HepG2 (cell line): Measurements from ENCODE around the gene TBCD. TPM values are rescaled to one million over a fixed set of nuclear protein-coding genes. Genes with fewer than 3 reads are reported as not detected.
A peak's percentile ranks its signal among the peaks of the same experiment; 100 is the strongest.

Experiments
- ATAC-seq: fragments of 200-7000 bp; cut with Tn5 transposase; 3 replicates; pipeline ENCODE4 v1.9.1; 2020; ENCODE audit warnings: mild to moderate bottlenecking, moderate library complexity
- BruUV-seq: library from RNA; stranded (reverse); fragments of 400-500 nt; replicated peaks from 2 replicates; lab custom pipeline; 2021; lab: Mats Ljungman, UMichigan
- CTCF ChIA-PET: fragments of 300-600 bp; formaldehyde crosslinking; extraction: SDS; loops from one replicate; lab custom pipeline; 2021; ENCODE audit warnings: low total read pairs, inconsistent platforms, low intra/inter-chr PET ratio; lab: Yijun Ruan, JAX
- POLR2A ChIA-PET: fragments of 350-600 bp; sonication (Branson Sonifier 250); formaldehyde crosslinking; loops from one replicate; lab custom pipeline; 2020; ENCODE audit warnings: antibody characterized with exemption, inconsistent platforms; lab: Yijun Ruan, JAX
- DNase-seq: peaks from one replicate; pipeline ENCODE4 v3.0.0-alpha.2; 2015; ENCODE audit warnings: low spot score
- FAIRE-seq: peaks from 3 replicates; lab custom pipeline; 2011; peaks lifted over from hg19 to GRCh38; lab: Jason Lieb, UNC
- H2AFZ ChIP-seq: one replicate; pipeline ENCODE4 v1.6.1; 2011; ENCODE audit warnings: low read length, inconsistent platforms
- H3K27ac ChIP-seq: fragments of 300-600 bp; 3 replicates; pipeline ENCODE4 v1.8.0; 2011; ENCODE audit warnings: mixed run types, mild to moderate bottlenecking, mixed read lengths, low read length, inconsistent platforms; ENCODE audit not compliant: insufficient read depth; ENCODE audit errors: extremely low read length
- H3K27me3 ChIP-seq, 2 experiments: fragments of 200-600 bp in 1 of 2; 2 replicates in 1 of 2; 3 replicates in 1 of 2; pipeline versions ENCODE4 v1.6.0 to v1.8.0; 2011; ENCODE audit warnings: low read length in 2 of 2, mild to moderate bottlenecking in 2 of 2, moderate library complexity in 2 of 2, inconsistent platforms in 1 of 2; ENCODE audit not compliant: insufficient read depth in 2 of 2, control insufficient read depth in 1 of 2
- H3K36me3 ChIP-seq, 2 experiments: fragments of 200-600 bp in 1 of 2; replicated peaks in 1 of 2; 2 replicates in 1 of 2; 3 replicates in 1 of 2; pipeline versions ENCODE4 v1.5.1 to v1.8.0; 2011; ENCODE audit warnings: low read length in 2 of 2, inconsistent platforms in 1 of 2; ENCODE audit not compliant: insufficient read depth in 2 of 2, control insufficient read depth in 1 of 2
- H3K4me1 ChIP-seq: 2 replicates; pipeline ENCODE4 v1.5.1; 2012; ENCODE audit warnings: low read length, inconsistent platforms; ENCODE audit not compliant: insufficient read depth
- H3K4me2 ChIP-seq: 2 replicates; pipeline ENCODE4 v1.6.0; 2011; ENCODE audit warnings: low read depth, low read length, inconsistent platforms
- H3K4me3 ChIP-seq, 3 experiments: fragments of 200-600 bp in 1 of 3; sonication (generic), shearing (Covaris generic) in 1 of 3; replicated peaks in 1 of 3; 2 replicates each; pipeline ENCODE4 v1.5.1; 2011 to 2016; ENCODE audit warnings: low read length in 3 of 3, inconsistent platforms in 2 of 3, low read depth in 2 of 3, mild to moderate bottlenecking in 2 of 3, control low read depth in 1 of 3, mixed read lengths in 1 of 3; ENCODE audit not compliant: insufficient read depth in 1 of 3
- H3K79me2 ChIP-seq: one replicate; pipeline ENCODE4 v1.6.1; 2011; ENCODE audit warnings: low read length, inconsistent platforms; ENCODE audit not compliant: insufficient read depth
- H3K9ac ChIP-seq: 2 replicates; pipeline ENCODE4 v1.6.0; 2011; ENCODE audit warnings: mild to moderate bottlenecking, low read depth, low read length, inconsistent platforms; ENCODE audit not compliant: insufficient read depth
- H3K9me3 ChIP-seq: 2 replicates; pipeline ENCODE4 v1.5.1; 2012; ENCODE audit warnings: mild to moderate bottlenecking, low read length
- H4K20me1 ChIP-seq: 2 replicates; pipeline ENCODE4 v1.6.0; 2011; ENCODE audit warnings: inconsistent platforms, mild to moderate bottlenecking, low read length, moderate library complexity; ENCODE audit not compliant: insufficient read depth
- ARNTL ChIP-seq: sonication (generic); formaldehyde crosslinking; IDR thresholded peaks from 2 replicates; pipeline ENCODE4 v1.4.0; 2020; ENCODE audit warnings: mild to moderate bottlenecking, missing genetic modification reagents
- HMGXB3 ChIP-seq: sonication (generic); formaldehyde crosslinking; IDR thresholded peaks from 2 replicates; pipeline ENCODE4 v1.4.0; 2020; ENCODE audit warnings: missing genetic modification reagents, borderline replicate concordance
- HNF1A ChIP-seq, 2 experiments: sonication (generic) in 1 of 2; formaldehyde crosslinking in 1 of 2; IDR thresholded peaks; 2 replicates each; pipeline versions ENCODE4 v1.4.0 to v1.6.1; 2016 to 2020; ENCODE audit warnings: borderline replicate concordance in 1 of 2, low read depth in 1 of 2, mild to moderate bottlenecking in 1 of 2, missing genetic modification reagents in 1 of 2
- KDM2A ChIP-seq: sonication (generic); formaldehyde crosslinking; IDR thresholded peaks from 2 replicates; pipeline ENCODE4 v1.4.0; 2020; ENCODE audit warnings: low read depth, missing genetic modification reagents, borderline replicate concordance
- KLF12 ChIP-seq: sonication (generic); formaldehyde crosslinking; IDR thresholded peaks from 2 replicates; pipeline ENCODE4 v1.4.0; 2020; ENCODE audit warnings: missing genetic modification reagents, borderline replicate concordance
- ZNF205 ChIP-seq: IDR thresholded peaks from 2 replicates; pipeline ENCODE4 v1.6.1; 2018; ENCODE audit warnings: missing biosample characterization, missing genetic modification reagents
- ZNF510 ChIP-seq: sonication (generic); formaldehyde crosslinking; IDR thresholded peaks from 2 replicates; pipeline ENCODE4 v1.4.0; 2020; ENCODE audit warnings: low read depth, mild to moderate bottlenecking, missing genetic modification reagents
- WGBS: methylation state at CpG from one replicate; pipeline ENCODE4 v1.1.6; 2017; ENCODE audit warnings: low lambda C conversion rate; 5-methylcytosine and 5-hydroxymethylcytosine counted together
- in situ Hi-C: cut with HindIII; loops from 2 replicates; pipeline ENCODE4 v1.10.0; 2017; ENCODE audit warnings: low pct_unique_long_range_greater_than_20kb; ENCODE audit not compliant: extremely low pct_ligation_motif_present
- intact Hi-C: fragments of 100-400 bp; cut with micrococcal nuclease; formaldehyde crosslinking; loops from one replicate; pipeline ENCODE4 v1.10.0; 2022; ENCODE audit not compliant: unreplicated experiment
- polyA plus RNA-seq, 8 experiments: library from polyadenylated mRNA; depleted of rRNA in 3 of 8; stranded (reverse) in 7 of 8; unstranded in 1 of 8; fragments of >200 nt; fragmentation: Illumina TruSeq in 4 of 8; extraction: Trizol in 4 of 8; gene quantifications; 2 replicates each; pipeline versions ENCODE4 v1.2.1 to v1.2.3, GENCODE V29; 2011 to 2016; ENCODE audit warnings: low read depth in 4 of 8, missing spikeins in 1 of 8, mixed read lengths in 1 of 8; ENCODE audit not compliant: insufficient read depth in 1 of 8
- total RNA-seq, 5 experiments: library from RNA; depleted of rRNA; stranded (reverse); fragments of >200 nt; fragmentation: Illumina TruSeq; extraction: Trizol; gene quantifications; 2 replicates each; pipeline ENCODE4 v1.2.3, GENCODE V29; 2016; ENCODE audit warnings: low read depth in 1 of 5
- TF ChIP-seq, protein P1 (sequence below): sonication (generic); formaldehyde crosslinking; IDR thresholded peaks from 2 replicates; pipeline ENCODE4 v1.4.0; 2020; ENCODE audit warnings: low read depth, mild to moderate bottlenecking, missing genetic modification reagents

TBCD gene
- total and polyA plus RNA-seq, 2 of the 13 experiments (the other 11 are each of a cell fraction or from before 2014, with no cell fraction given), result 33.9 to 54.8 TPM

- TF ChIP-seq, protein P1, sequence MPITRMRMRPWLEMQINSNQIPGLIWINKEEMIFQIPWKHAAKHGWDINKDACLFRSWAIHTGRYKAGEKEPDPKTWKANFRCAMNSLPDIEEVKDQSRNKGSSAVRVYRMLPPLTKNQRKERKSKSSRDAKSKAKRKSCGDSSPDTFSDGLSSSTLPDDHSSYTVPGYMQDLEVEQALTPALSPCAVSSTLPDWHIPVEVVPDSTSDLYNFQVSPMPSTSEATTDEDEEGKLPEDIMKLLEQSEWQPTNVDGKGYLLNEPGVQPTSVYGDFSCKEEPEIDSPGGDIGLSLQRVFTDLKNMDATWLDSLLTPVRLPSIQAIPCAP (CRISPR knock-in tag), result no peak
Measured at GRCh38 chr17:82836823-82837357, 85.0 kb downstream of the TBCD start (continued).

GRCh38 chr17:82837586-82838320 lies 85.9 kb downstream of the TBCD start:
- no peak overlapping the region for H2AFZ ChIP-seq
- H3K4me2 ChIP-seq, result no peak overlapping the region
- ATAC-seq, result peak; percentile 20; the same call in 2 of the 3 replicates
- DNase-seq, result no peak
- no TSS peak for BruUV-seq
- no peak for FAIRE-seq
- H3K4me3 ChIP-seq, result no peak overlapping the region
- no peaks in the 10 kb centered on the region for H4K20me1 ChIP-seq
- peaks cover 28% of the 10 kb centered on the region for H3K4me1 ChIP-seq
- WGBS, result 83% methylated on average over 13 of the region's 13 CpGs
- no peaks in the 10 kb centered on the region for H3K27me3 ChIP-seq
- ChIA-PET POLR2A (interaction anchor here (0.6 to 2.1 kb wide), 3 partner anchors 10 to 76 kb away, joined by 3 to 9 read pairs (median 3); no protein-coding TSS in a partner anchor), CTCF (no interaction called here)
- no peaks in the 10 kb centered on the region for H3K79me2 ChIP-seq
- H3K9ac ChIP-seq, result no peak overlapping the region
- intact Hi-C loops, result no loop called here
- peaks cover 0 to 2% of the 10 kb centered on the region in 2 experiments; a peak in 2 of 5 replicates for H3K36me3 ChIP-seq
- peak overlapping the region; percentile 32 for H3K27ac ChIP-seq
- in situ Hi-C loops, result no loop called here
- no peaks in the 10 kb centered on the region for H3K9me3 ChIP-seq
- 0 out of 2 replicates have a peak, but pooled peaks have one; percentile 30 for TF ChIP-seq ZNF510 (CRISPR knock-in tag)
- 0 out of 2 replicates have a peak, but pooled peaks have one; percentile 2 for TF ChIP-seq ZNF205 (CRISPR knock-in tag)
- 0 out of 2 replicates have a peak, but pooled peaks have one; percentile 11 for TF ChIP-seq ARNTL (CRISPR knock-in tag)
- no peak for TF ChIP-seq HNF1A (IDR thresholded peaks at IDR 0.05; ENCODE audit: low read depth)
- peak; percentile 10; the same call in 1 of the 2 replicates for TF ChIP-seq HNF1A (CRISPR knock-in tag; IDR thresholded peaks at IDR 0.05; ENCODE audit: borderline replicate concordance)
- TF ChIP-seq KLF12 (CRISPR knock-in tag), result no peak
- 0 out of 2 replicates have a peak, but pooled peaks have one; percentile 9 for TF ChIP-seq HMGXB3
- peak; percentile 14; the same call in 1 of the 2 replicates for TF ChIP-seq KDM2A (CRISPR knock-in tag)
